ENCODE measurements around the gene WDR90.

Gene WDR90

DNA sequence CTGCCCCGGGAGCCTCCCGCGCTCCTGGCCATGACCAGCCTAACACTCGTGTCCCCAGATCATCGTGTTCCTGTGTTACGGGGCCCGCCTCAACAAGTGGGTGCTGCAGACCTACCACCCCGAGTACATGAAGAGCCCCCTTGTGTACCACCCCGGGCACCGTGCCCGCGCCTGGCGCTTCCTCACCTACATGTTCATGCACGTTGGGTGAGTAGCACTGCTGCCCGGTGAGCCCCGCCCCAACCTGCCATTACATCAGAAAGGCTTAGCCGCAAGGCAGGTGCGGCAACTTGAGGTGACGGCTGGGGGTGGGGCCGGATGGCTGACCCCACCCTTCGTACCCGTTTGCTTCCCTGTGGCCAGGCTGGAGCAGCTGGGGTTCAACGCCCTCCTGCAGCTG, 27.7 kb downstream of the WDR90 start:
- Histone ChIP-seq H4K20me1 (ENCODE audit: control insufficient read depth, insufficient read depth, low read depth, low read length) (peaks cover 16% of the 10 kb centered on the region; the same call in 1 of the 2 replicates), H3K4me2 (ENCODE audit: low read length) (no peak overlapping the region)

DNA sequence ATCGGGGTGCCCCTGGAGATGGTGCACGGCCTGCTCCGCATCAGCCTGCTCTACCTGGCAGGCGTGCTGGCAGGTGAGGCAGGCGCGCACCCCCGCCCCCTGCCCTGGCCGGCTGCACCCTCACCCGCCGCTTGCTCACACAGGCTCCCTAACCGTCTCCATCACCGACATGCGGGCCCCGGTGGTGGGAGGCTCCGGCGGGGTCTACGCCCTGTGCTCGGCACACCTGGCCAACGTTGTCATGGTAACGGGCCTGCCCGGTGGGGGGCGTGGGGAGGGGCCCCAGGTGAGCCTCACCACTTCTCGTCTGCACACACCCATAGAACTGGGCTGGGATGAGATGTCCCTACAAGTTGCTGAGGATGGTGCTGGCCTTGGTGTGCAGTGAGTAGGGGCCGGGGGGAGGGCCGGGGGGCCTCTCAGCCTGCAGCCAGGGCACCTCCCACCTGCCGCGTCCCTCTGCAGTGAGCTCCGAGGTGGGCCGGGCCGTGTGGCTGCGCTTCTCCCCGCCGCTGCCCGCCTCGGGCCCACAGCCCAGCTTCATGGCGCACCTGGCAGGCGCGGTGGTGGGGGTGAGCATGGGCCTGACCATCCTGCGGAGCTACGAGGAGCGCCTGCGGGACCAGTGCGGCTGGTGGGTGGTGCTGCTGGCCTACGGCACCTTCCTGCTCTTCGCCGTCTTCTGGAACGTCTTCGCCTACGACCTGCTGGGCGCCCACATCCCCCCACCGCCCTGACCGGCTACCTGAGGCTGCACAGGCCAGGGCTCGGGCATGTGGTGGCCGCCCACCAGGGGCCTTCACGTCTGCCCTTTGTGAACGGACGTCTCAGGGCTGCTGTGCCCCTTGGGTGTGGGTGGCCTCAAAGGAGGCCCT, 28.4 kb downstream of the WDR90 start:
- H3K36me3 ChIP-seq (ENCODE audit: control insufficient read depth, low read length) = peaks cover 38% of the 10 kb centered on the region
- no peak overlapping the region for H3K27ac ChIP-seq (ENCODE audit: low read depth, low read length)

More for the DNA sequence above, 27.7 kb downstream of the WDR90 start:
- no peaks in the 10 kb centered on the region for H3K9me3 ChIP-seq (ENCODE audit: control insufficient read depth, insufficient read depth, low read length)
- H3F3A ChIP-seq (ENCODE audit: control insufficient read depth, insufficient read depth) = no peaks in the 10 kb centered on the region; the same call in 1 of the 2 replicates
- no peak for TF ChIP-seq EZH2phosphoT487 (IDR thresholded peaks at IDR 0.05; ENCODE audit: borderline replicate concordance, low read length)
- TF ChIP-seq, protein P1, sequence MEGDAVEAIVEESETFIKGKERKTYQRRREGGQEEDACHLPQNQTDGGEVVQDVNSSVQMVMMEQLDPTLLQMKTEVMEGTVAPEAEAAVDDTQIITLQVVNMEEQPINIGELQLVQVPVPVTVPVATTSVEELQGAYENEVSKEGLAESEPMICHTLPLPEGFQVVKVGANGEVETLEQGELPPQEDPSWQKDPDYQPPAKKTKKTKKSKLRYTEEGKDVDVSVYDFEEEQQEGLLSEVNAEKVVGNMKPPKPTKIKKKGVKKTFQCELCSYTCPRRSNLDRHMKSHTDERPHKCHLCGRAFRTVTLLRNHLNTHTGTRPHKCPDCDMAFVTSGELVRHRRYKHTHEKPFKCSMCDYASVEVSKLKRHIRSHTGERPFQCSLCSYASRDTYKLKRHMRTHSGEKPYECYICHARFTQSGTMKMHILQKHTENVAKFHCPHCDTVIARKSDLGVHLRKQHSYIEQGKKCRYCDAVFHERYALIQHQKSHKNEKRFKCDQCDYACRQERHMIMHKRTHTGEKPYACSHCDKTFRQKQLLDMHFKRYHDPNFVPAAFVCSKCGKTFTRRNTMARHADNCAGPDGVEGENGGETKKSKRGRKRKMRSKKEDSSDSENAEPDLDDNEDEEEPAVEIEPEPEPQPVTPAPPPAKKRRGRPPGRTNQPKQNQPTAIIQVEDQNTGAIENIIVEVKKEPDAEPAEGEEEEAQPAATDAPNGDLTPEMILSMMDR (IDR thresholded peaks at IDR 0.05; ENCODE audit: low read depth, low read length, poor library complexity, severe bottlenecking) = no peak
- peaks cover 16% of the 10 kb centered on the region for H3K79me2 ChIP-seq (ENCODE audit: control insufficient read depth, low read length)
- H3K4me3 ChIP-seq (ENCODE audit: low read length) = no peak overlapping the region
- H3K27me3 ChIP-seq (ENCODE audit: control insufficient read depth, low read length) = peaks cover 3% of the 10 kb centered on the region; the same call in 1 of the 2 replicates
- H3K9me2 ChIP-seq (replicated peaks; ENCODE audit: control insufficient read depth, low read length) = no peaks in the 10 kb centered on the region
- no peak overlapping the region for H3K27ac ChIP-seq (ENCODE audit: low read depth, low read length)
- peaks cover 29% of the 10 kb centered on the region for H3K4me1 ChIP-seq (ENCODE audit: control insufficient read depth, low read length)
- H3K36me3 ChIP-seq (ENCODE audit: control insufficient read depth, low read length) = peaks cover 38% of the 10 kb centered on the region

DNA sequence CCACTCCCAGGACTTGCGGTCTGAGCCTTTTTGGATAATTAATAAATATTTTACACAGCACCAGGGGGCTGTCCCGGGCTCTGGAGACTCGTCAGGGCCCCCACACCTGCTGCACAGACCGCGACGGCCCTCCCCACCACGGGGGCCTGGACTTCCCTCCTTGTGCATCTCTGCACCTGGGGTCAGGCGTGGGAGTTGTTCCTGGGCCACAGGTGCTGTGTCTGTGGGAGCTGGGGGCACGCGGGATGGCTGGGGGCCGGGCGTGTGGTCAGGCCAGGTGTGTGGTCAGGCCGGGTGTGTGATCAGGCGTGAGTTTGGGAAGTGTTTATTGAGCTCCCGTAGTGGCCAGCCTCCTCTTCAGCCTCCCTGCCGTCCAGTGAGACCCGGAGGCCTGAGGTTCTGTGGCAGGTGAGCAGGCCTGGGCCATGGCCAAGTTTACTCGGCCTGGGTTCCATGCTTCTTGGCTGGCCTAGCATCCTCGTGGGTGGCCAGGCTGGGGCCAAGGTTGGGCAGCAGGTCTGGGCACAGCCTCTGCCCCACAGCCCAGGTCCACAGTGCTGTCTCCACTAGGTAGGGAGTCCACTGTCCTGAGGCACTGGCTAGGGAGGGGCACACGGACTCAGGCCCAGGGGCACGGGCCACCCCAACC, 29.2 kb downstream of the WDR90 start:
- no peak for TF ChIP-seq EZH2phosphoT487 (IDR thresholded peaks at IDR 0.05; ENCODE audit: borderline replicate concordance, low read length)
- TF ChIP-seq, protein P1 (IDR thresholded peaks at IDR 0.05; ENCODE audit: low read depth, low read length, poor library complexity, severe bottlenecking) = no peak
- Histone ChIP-seq H3K4me2 (ENCODE audit: low read length) (no peak overlapping the region), H4K20me1 (ENCODE audit: control insufficient read depth, insufficient read depth, low read depth, low read length) (peaks cover 23% of the 10 kb centered on the region), H3K4me3 (ENCODE audit: low read length) (no peak overlapping the region), H3K27me3 (ENCODE audit: control insufficient read depth, low read length) (peaks cover 3% of the 10 kb centered on the region; the same call in 1 of the 2 replicates), H3K36me3 (ENCODE audit: control insufficient read depth, low read length) (peaks cover 38% of the 10 kb centered on the region), H3K9me2 (replicated peaks; ENCODE audit: control insufficient read depth, low read length) (no peaks in the 10 kb centered on the region), H3K79me2 (ENCODE audit: control insufficient read depth, low read length) (peaks cover 30% of the 10 kb centered on the region), H3K4me1 (ENCODE audit: control insufficient read depth, low read length) (peaks cover 43% of the 10 kb centered on the region), H3K27ac (ENCODE audit: low read depth, low read length) (no peak overlapping the region), H3F3A (ENCODE audit: control insufficient read depth, insufficient read depth) (no peaks in the 10 kb centered on the region; the same call in 1 of the 2 replicates), H3K9me3 (ENCODE audit: control insufficient read depth, insufficient read depth, low read length) (no peaks in the 10 kb centered on the region)

More for the DNA sequence above, 28.4 kb downstream of the WDR90 start:
- H3K9me2 ChIP-seq (replicated peaks; ENCODE audit: control insufficient read depth, low read length) = no peaks in the 10 kb centered on the region
- no peak overlapping the region for H3K4me2 ChIP-seq (ENCODE audit: low read length)
- no peaks in the 10 kb centered on the region for H3K9me3 ChIP-seq (ENCODE audit: control insufficient read depth, insufficient read depth, low read length)
- H3K4me1 ChIP-seq (ENCODE audit: control insufficient read depth, low read length) = peaks cover 35% of the 10 kb centered on the region
- H3K4me3 ChIP-seq (ENCODE audit: low read length) = no peak overlapping the region
- peaks cover 3% of the 10 kb centered on the region; the same call in 1 of the 2 replicates for H3K27me3 ChIP-seq (ENCODE audit: control insufficient read depth, low read length)
- H3K79me2 ChIP-seq (ENCODE audit: control insufficient read depth, low read length) = peaks cover 22% of the 10 kb centered on the region
- peaks cover 17% of the 10 kb centered on the region; the same call in 1 of the 2 replicates for H4K20me1 ChIP-seq (ENCODE audit: control insufficient read depth, insufficient read depth, low read depth, low read length)
- H3F3A ChIP-seq (ENCODE audit: control insufficient read depth, insufficient read depth) = no peaks in the 10 kb centered on the region; the same call in 1 of the 2 replicates
- no peak for TF ChIP-seq EZH2phosphoT487 (IDR thresholded peaks at IDR 0.05; ENCODE audit: borderline replicate concordance, low read length)
- TF ChIP-seq, protein P1 (IDR thresholded peaks at IDR 0.05; ENCODE audit: low read depth, low read length, poor library complexity, severe bottlenecking) = no peak
